IMR-90 (cell line): Measurements from ENCODE around the gene PLA2G2C. TPM values are rescaled to one million over a fixed set of nuclear protein-coding genes. Genes with fewer than 3 reads are reported as not detected.

Source experiments
- ATAC-seq: fragments of 200-7000 bp; cut with Tn5 transposase; 2 replicates; pipeline ENCODE4 v1.9.1; 2020; ENCODE audit warnings: low read depth, mild to moderate bottlenecking, moderate library complexity
- BruUV-seq: library from RNA; stranded (reverse); fragments of 400-500 nt; replicated peaks from 2 replicates; lab custom pipeline; 2021; lab: Mats Ljungman, UMichigan
- CTCF ChIA-PET: fragments of 300-600 bp; formaldehyde crosslinking; extraction: SDS; loops from one replicate; lab custom pipeline; 2021; ENCODE audit warnings: antibody characterized with exemption; lab: Yijun Ruan, JAX
- POLR2A ChIA-PET: fragments of 300-600 bp; sonication (Branson Sonifier 250); formaldehyde crosslinking; loops from one replicate; lab custom pipeline; 2022; ENCODE audit warnings: antibody characterized with exemption; ENCODE audit not compliant: unreplicated experiment; lab: Charles Lee
- DNase-seq: peaks from one replicate; pipeline ENCODE4 v3.0.0; 2013
- H2AFZ ChIP-seq: replicated peaks from 2 replicates; pipeline ENCODE3; 2013; ENCODE audit warnings: low read length, mild to moderate bottlenecking; ENCODE audit not compliant: poor library complexity
- H2AK5ac ChIP-seq: 2 replicates; pipeline ENCODE4 v1.6.1; 2013; ENCODE audit warnings: low read depth, low read length, inconsistent platforms
- H2AK9ac ChIP-seq: replicated peaks from 2 replicates; pipeline ENCODE3; 2013; ENCODE audit warnings: mild to moderate bottlenecking, low read depth, low read length, moderate library complexity; ENCODE audit not compliant: poor library complexity
- H2BK120ac ChIP-seq: 2 replicates; pipeline ENCODE4 v1.6.1; 2013; ENCODE audit warnings: low read depth, low read length, inconsistent platforms
- H2BK15ac ChIP-seq: 3 replicates; pipeline ENCODE4 v1.6.1; 2013; ENCODE audit warnings: low read depth, low read length, inconsistent platforms
- H2BK20ac ChIP-seq: 2 replicates; pipeline ENCODE4 v1.6.1; 2013; ENCODE audit warnings: low read depth, mild to moderate bottlenecking, inconsistent platforms, low read length, moderate library complexity
- H2BK5ac ChIP-seq: 2 replicates; pipeline ENCODE4 v1.6.1; 2013; ENCODE audit warnings: mild to moderate bottlenecking, low read depth, low read length, inconsistent platforms; ENCODE audit not compliant: poor library complexity, severe bottlenecking
- H3K14ac ChIP-seq: replicated peaks from 2 replicates; pipeline ENCODE4 v1.6.1; 2013; ENCODE audit warnings: low read depth, low read length, inconsistent platforms
- H3K18ac ChIP-seq: 2 replicates; pipeline ENCODE4 v1.6.1; 2013; ENCODE audit warnings: low read depth, low read length, control low read depth
- H3K23ac ChIP-seq: 2 replicates; pipeline ENCODE4 v1.6.1; 2013; ENCODE audit warnings: low read depth, low read length, inconsistent platforms
- H3K27ac ChIP-seq: 2 replicates; pipeline ENCODE4 v1.5.1; 2013; ENCODE audit warnings: mild to moderate bottlenecking, control low read depth, low read length; ENCODE audit not compliant: insufficient read depth
- H3K27me3 ChIP-seq: 2 replicates; pipeline ENCODE4 v1.6.1; 2013; ENCODE audit warnings: low read length; ENCODE audit not compliant: control insufficient read depth, insufficient read depth
- H3K36me3 ChIP-seq: 2 replicates; pipeline ENCODE4 v1.6.1; 2013; ENCODE audit warnings: low read length, mixed read lengths; ENCODE audit not compliant: control insufficient read depth, insufficient read depth
- H3K4ac ChIP-seq: 2 replicates; pipeline ENCODE4 v1.6.1; 2013; ENCODE audit warnings: low read depth, low read length, inconsistent platforms
- H3K4me1 ChIP-seq: 2 replicates; pipeline ENCODE4 v1.6.1; 2013; ENCODE audit warnings: low read length, mixed read lengths; ENCODE audit not compliant: control insufficient read depth, insufficient read depth
- H3K4me2 ChIP-seq: 2 replicates; pipeline ENCODE4 v1.6.1; 2013; ENCODE audit warnings: low read depth, mild to moderate bottlenecking, control low read depth, low read length, moderate library complexity
- H3K4me3 ChIP-seq: 2 replicates; pipeline ENCODE4 v1.5.1; 2013; ENCODE audit warnings: low read depth, mild to moderate bottlenecking, control low read depth, low read length, moderate library complexity; ENCODE audit not compliant: insufficient read depth
- H3K56ac ChIP-seq: 2 replicates; pipeline ENCODE4 v1.6.1; 2013; ENCODE audit warnings: low read length, inconsistent platforms; ENCODE audit not compliant: insufficient read depth; ENCODE audit errors: extremely low read depth
- H3K79me1 ChIP-seq, 2 experiments: 2 replicates each; pipeline ENCODE4 v1.6.1; 2013; ENCODE audit warnings: low read length in 2 of 2, inconsistent platforms in 1 of 2, low read depth in 1 of 2
- H3K9ac ChIP-seq: 2 replicates; pipeline ENCODE4 v1.6.1; 2013; ENCODE audit warnings: low read depth, low read length, control low read depth
- H3K9me1 ChIP-seq: 2 replicates; pipeline ENCODE4 v1.6.1; 2013; ENCODE audit warnings: low read length, inconsistent platforms; ENCODE audit not compliant: insufficient read depth
- H3K9me3 ChIP-seq: 2 replicates; pipeline ENCODE4 v1.6.1; 2013; ENCODE audit warnings: low read length; ENCODE audit not compliant: control insufficient read depth, insufficient read depth
- H4K20me1 ChIP-seq: 2 replicates; pipeline ENCODE4 v1.6.1; 2013; ENCODE audit warnings: low read length, inconsistent platforms; ENCODE audit not compliant: insufficient read depth
- H4K5ac ChIP-seq: 2 replicates; pipeline ENCODE4 v1.6.1; 2013; ENCODE audit warnings: mild to moderate bottlenecking, low read depth, low read length, control low read depth
- H4K8ac ChIP-seq, 2 experiments: 2 replicates each; pipeline ENCODE4 v1.6.1; 2013; ENCODE audit warnings: low read depth in 2 of 2, low read length in 2 of 2, control low read depth in 1 of 2, inconsistent platforms in 1 of 2
- H4K91ac ChIP-seq: 2 replicates; pipeline ENCODE4 v1.6.1; 2013; ENCODE audit warnings: low read depth, low read length, inconsistent platforms; ENCODE audit not compliant: insufficient read depth
- BHLHE40 ChIP-seq: fragments of 150-350 bp; IDR thresholded peaks from 2 replicates; pipeline ENCODE4 v1.6.1; 2016; ENCODE audit warnings: mild to moderate bottlenecking, low read depth, low read length
- CEBPB ChIP-seq: IDR thresholded peaks from 2 replicates; pipeline ENCODE4 v1.6.1; 2012; ENCODE audit warnings: low read depth, low read length, improper control_type of control experiment
- ELK1 ChIP-seq: fragments of 150-350 bp; IDR thresholded peaks from 2 replicates; pipeline ENCODE4 v1.6.1; 2016; ENCODE audit warnings: low read depth, mild to moderate bottlenecking, low read length, moderate library complexity, borderline replicate concordance
- RCOR1 ChIP-seq: IDR thresholded peaks from 2 replicates; pipeline ENCODE4 v1.6.1; 2012; ENCODE audit warnings: mild to moderate bottlenecking, low read length, improper control_type of control experiment; ENCODE audit not compliant: insufficient replicate concordance
- WGBS, 2 experiments: methylation state at CpG; one replicate each; pipeline versions ENCODE4 v1.1.5 to v1.1.7; 2013; ENCODE audit warnings: missing lambda C conversion rate in 2 of 2; ENCODE audit not compliant: insufficient read length in 1 of 2; ENCODE audit errors: extremely low coverage in 2 of 2; 5-methylcytosine and 5-hydroxymethylcytosine counted together
- dilution Hi-C: fragments of 300-500 bp; cut with HindIII; formaldehyde crosslinking; loops from one replicate; pipeline ENCODE4 v1.14.3; 2018; ENCODE audit warnings: low sequenced_read_pairs; ENCODE audit not compliant: unreplicated experiment
- in situ Hi-C: fragments of 300-500 bp; cut with MboI; formaldehyde crosslinking; loops from 3 replicates; pipeline ENCODE4 v1.14.3; 2019; ENCODE audit warnings: low sequenced_read_pairs, inconsistent platforms, mixed read lengths
- intact Hi-C: fragments of 100-400 bp; cut with micrococcal nuclease; formaldehyde crosslinking; loops from 2 replicates; pipeline ENCODE4 v1.10.0; 2022
- polyA plus RNA-seq, 3 experiments: library from polyadenylated mRNA; depleted of rRNA; stranded (reverse); fragments of >200 nt; gene quantifications; 2 replicates each; pipeline ENCODE4 v1.2.3, GENCODE V29; 2012; ENCODE audit warnings: low replicate concordance in 1 of 3
- total RNA-seq: library from RNA; depleted of rRNA; stranded (reverse); fragments of >200 nt; gene quantifications from 2 replicates; pipeline ENCODE4 v1.2.3, GENCODE V29; 2012

Gene PLA2G2C
- total and polyA plus RNA-seq, 2 of the 4 experiments (the other 2 are of a cell fraction): not detected

GRCh38 chr1:20187103-20187812 is 940 bp upstream of the PLA2G2C start:
- H3K27ac ChIP-seq: no peak overlapping the region
- H2BK5ac ChIP-seq: no peak overlapping the region
- no peak overlapping the region for H2BK120ac ChIP-seq
- in situ Hi-C loops: no loop called here
- no peak overlapping the region for H3K4me3 ChIP-seq
- no peak overlapping the region for H3K14ac ChIP-seq
- no peak overlapping the region for H4K8ac ChIP-seq
- H3K56ac ChIP-seq: no peak overlapping the region
- H2AK9ac ChIP-seq: no peak overlapping the region
- no peaks in the 10 kb centered on the region for H4K20me1 ChIP-seq
- no peak overlapping the region for H2AK5ac ChIP-seq
- CTCF ChIA-PET: interaction anchor here (1.1 kb wide), 1 partner anchor 9 kb away, joined by 3 read pairs; no protein-coding TSS in a partner anchor
- no peaks in the 10 kb centered on the region for H3K9me1 ChIP-seq
- H4K5ac ChIP-seq: no peak overlapping the region
- dilution Hi-C loops: no loop called here
- intact Hi-C loops: no loop called here
- TF ChIP-seq BHLHE40: no peak
- no peak for TF ChIP-seq RCOR1
- TF ChIP-seq CEBPB: no peak
- no peak for TF ChIP-seq ELK1
- no peak overlapping the region for H4K91ac ChIP-seq
- no peaks in the 10 kb centered on the region for H3K4me1 ChIP-seq
- H3K4me2 ChIP-seq: no peak overlapping the region
- H3K79me1 ChIP-seq: no peaks in the 10 kb centered on the region
- WGBS, 2 experiments: no CpG with 5 or more reads among the region's 7 CpGs
- BruUV-seq: no TSS peak
- H2AFZ ChIP-seq: no peak overlapping the region
- no peak overlapping the region for H3K9ac ChIP-seq
- ATAC-seq: no peak
- no peak overlapping the region for H3K23ac ChIP-seq
- H2BK20ac ChIP-seq: no peak overlapping the region
- no peak overlapping the region for H3K4ac ChIP-seq
- H3K9me3 ChIP-seq: no peaks in the 10 kb centered on the region
- H3K36me3 ChIP-seq: no peaks in the 10 kb centered on the region
- POLR2A ChIA-PET: no interaction called here
- DNase-seq: no peak
- H2BK15ac ChIP-seq: no peak overlapping the region
- no peak overlapping the region for H3K18ac ChIP-seq
- H3K27me3 ChIP-seq: peaks cover 63% of the 10 kb centered on the region
